Measurements from ENCODE around the gene CDH23. TPM values are rescaled to one million over a fixed set of nuclear protein-coding genes. Genes with fewer than 3 reads are reported as not detected.

The CDH23 gene
- total RNA-seq, 4 donors from 2014 or later = 2.9 to 16.1 (median 5.9) TPM

DNA sequence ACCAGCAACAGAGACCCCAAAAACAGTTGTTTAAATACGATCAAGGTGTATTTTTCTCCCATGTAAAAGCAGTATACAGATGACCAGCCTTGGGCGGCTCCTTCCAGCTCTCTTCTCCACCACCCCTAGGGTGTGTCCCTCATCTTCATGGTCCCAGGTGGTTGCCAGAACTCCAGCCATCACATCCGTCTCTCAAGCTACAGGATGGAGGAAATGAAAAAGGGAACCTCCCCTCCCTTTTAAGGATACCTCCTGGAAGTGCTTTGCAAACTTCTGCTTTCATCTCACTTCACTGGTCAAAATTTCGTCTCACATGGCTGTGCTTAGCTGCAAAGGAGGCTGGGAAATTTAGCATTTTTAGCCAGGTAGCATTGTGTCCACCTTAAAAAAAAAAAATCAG lies 263.6 kb downstream of the CDH23 start:
- no peaks in the 10 kb centered on the region for H3K27me3 ChIP-seq
- TF ChIP-seq EP300 (IDR thresholded peaks at IDR 0.05; ENCODE audit: low read depth) = no peak
- TF ChIP-seq POLR2AphosphoS5 (IDR thresholded peaks at IDR 0.05) = no peak
- H3K9me3 ChIP-seq = no peaks in the 10 kb centered on the region
- intact Hi-C loops (cut with DNase I; ENCODE audit: low total_unique reads) = no loop called here
- WGBS, 2 donors (ENCODE audit: low coverage in 1 of 2) = 50 to 84% methylated on average over 1 to 4 of the region's 4 CpGs
- DNase-seq = no peak
- H3K4me3 ChIP-seq = no peak overlapping the region
- in situ Hi-C loops (cut with MboI; ENCODE audit: low pct_ligation_motif_present in 1 of 4, low pct_unique_long_range_greater_than_20kb in 1 of 4, low sequenced_read_pairs in 3 of 4) = no loop called here
- no peaks in the 10 kb centered on the region for H3K36me3 ChIP-seq
- H3K27ac ChIP-seq = no peak overlapping the region
- peaks cover 0 to 8% (median 0%) of the 10 kb centered on the region in 4 donors for H3K4me1 ChIP-seq

GRCh38 chr10:71661060-71661622 lies 264.4 kb downstream of the CDH23 start:
- in situ Hi-C loops (cut with MboI; ENCODE audit: low pct_ligation_motif_present in 1 of 4, low pct_unique_long_range_greater_than_20kb in 1 of 4, low sequenced_read_pairs in 3 of 4) = no loop called here

DNA sequence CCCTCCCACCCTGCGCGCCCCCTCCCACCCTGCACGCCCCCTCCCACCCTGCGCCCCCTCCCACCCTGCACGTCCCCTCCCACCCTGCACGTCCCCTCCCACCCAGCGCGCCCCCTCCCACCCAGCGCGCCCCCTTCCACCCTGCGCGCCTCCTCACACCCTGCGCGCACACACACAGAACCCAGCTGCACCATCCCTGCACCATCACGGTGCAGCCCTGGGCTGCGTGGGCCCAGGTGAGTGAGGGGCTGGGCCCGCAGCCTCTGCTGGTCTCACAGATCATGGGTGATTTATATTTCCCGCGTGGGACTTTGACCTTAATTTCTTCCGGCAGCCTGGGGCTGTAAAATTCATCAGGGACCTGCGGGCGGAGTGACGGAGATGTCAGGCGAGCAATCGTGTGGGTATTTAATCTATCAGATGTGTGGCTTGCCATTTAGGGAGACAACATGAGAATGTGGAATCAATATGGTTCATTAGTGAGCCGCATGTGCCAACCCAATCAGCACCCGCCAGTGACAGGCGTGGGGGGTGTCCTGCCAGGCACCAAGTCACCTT lies 265.1 kb downstream of the CDH23 start:
- 77% methylated on average over 16 of the region's 28 CpGs; no CpG with 5 or more reads in 1 of the 2 donors for WGBS, 2 donors (ENCODE audit: low coverage in 1 of 2)
- intact Hi-C loops (cut with DNase I; ENCODE audit: low total_unique reads) = no loop called here
- TF ChIP-seq POLR2AphosphoS5 (IDR thresholded peaks at IDR 0.05) (no peak), POLR2A (IDR thresholded peaks at IDR 0.05) (no peak), EP300 (IDR thresholded peaks at IDR 0.05; ENCODE audit: low read depth) (no peak)
- TF ChIP-seq, protein P1, sequence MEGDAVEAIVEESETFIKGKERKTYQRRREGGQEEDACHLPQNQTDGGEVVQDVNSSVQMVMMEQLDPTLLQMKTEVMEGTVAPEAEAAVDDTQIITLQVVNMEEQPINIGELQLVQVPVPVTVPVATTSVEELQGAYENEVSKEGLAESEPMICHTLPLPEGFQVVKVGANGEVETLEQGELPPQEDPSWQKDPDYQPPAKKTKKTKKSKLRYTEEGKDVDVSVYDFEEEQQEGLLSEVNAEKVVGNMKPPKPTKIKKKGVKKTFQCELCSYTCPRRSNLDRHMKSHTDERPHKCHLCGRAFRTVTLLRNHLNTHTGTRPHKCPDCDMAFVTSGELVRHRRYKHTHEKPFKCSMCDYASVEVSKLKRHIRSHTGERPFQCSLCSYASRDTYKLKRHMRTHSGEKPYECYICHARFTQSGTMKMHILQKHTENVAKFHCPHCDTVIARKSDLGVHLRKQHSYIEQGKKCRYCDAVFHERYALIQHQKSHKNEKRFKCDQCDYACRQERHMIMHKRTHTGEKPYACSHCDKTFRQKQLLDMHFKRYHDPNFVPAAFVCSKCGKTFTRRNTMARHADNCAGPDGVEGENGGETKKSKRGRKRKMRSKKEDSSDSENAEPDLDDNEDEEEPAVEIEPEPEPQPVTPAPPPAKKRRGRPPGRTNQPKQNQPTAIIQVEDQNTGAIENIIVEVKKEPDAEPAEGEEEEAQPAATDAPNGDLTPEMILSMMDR (IDR thresholded peaks at IDR 0.05) = no peak

More at GRCh38 chr10:71661060-71661622, 264.4 kb downstream of the CDH23 start:
- no peaks in the 10 kb centered on the region for H3K36me3 ChIP-seq
- H3K27ac ChIP-seq = no peak overlapping the region
- intact Hi-C loops (cut with DNase I; ENCODE audit: low total_unique reads) = no loop called here
- H3K4me1 ChIP-seq = peaks cover 0 to 8% (median 0%) of the 10 kb centered on the region in 4 donors
- no peaks in the 10 kb centered on the region for H3K9me3 ChIP-seq
- DNase-seq = no peak
- 81 to 100% methylated on average over 1 to 11 of the region's 11 CpGs for WGBS, 2 donors (ENCODE audit: low coverage in 1 of 2)
- H3K27me3 ChIP-seq = no peaks in the 10 kb centered on the region
- TF ChIP-seq POLR2AphosphoS5 (IDR thresholded peaks at IDR 0.05) = no peak
- no peak for TF ChIP-seq EP300 (IDR thresholded peaks at IDR 0.05; ENCODE audit: low read depth)
- TF ChIP-seq POLR2A (IDR thresholded peaks at IDR 0.05) = no peak
- TF ChIP-seq, protein P1 (IDR thresholded peaks at IDR 0.05) = no peak
- no peak overlapping the region for H3K4me3 ChIP-seq

DNA sequence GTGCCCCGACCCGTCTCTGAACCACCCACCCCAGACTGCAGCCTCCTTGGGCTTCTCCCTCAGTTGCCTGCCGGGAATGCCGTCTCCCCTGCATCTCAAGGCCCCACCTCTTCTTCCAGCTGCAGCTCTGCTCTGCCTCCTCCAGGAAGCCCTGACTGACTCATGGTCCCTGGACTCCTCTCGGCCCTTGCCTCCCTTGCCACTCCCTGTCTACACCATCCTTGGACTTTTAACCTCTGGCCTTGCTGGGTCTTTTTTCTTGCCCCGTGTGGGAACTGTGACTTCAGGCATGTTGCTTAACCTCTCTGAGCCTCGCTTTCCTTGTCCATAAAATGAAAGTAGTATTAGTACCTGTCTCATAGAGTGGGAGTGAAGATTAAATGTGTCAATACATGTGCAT lies 266.6 kb downstream of the CDH23 start:
- H3K27ac ChIP-seq = no peak overlapping the region
- peak; percentile 49 for DNase-seq
- in situ Hi-C loops (cut with MboI; ENCODE audit: low pct_ligation_motif_present in 1 of 4, low pct_unique_long_range_greater_than_20kb in 1 of 4, low sequenced_read_pairs in 3 of 4) = no loop called here
- no peaks in the 10 kb centered on the region for H3K36me3 ChIP-seq
- WGBS, 2 donors (ENCODE audit: low coverage in 1 of 2) = 63 to 74% methylated on average over 2 to 7 of the region's 7 CpGs
- intact Hi-C loops (cut with DNase I; ENCODE audit: low total_unique reads) = no loop called here
- TF ChIP-seq POLR2AphosphoS5 (IDR thresholded peaks at IDR 0.05) (peak in 1 of 3 donors; percentile 29), EP300 (IDR thresholded peaks at IDR 0.05; ENCODE audit: low read depth) (no peak)
- TF ChIP-seq, protein P1 (IDR thresholded peaks at IDR 0.05) = no peak
- no peak overlapping the region for H3K4me3 ChIP-seq
- H3K9me3 ChIP-seq = no peaks in the 10 kb centered on the region
- H3K4me1 ChIP-seq = peaks cover 0 to 8% (median 0%) of the 10 kb centered on the region in 4 donors
- H3K27me3 ChIP-seq = no peaks in the 10 kb centered on the region

More for the DNA sequence above, 265.1 kb downstream of the CDH23 start:
- H3K4me1 ChIP-seq = peaks cover 0 to 8% (median 0%) of the 10 kb centered on the region in 4 donors
- H3K4me3 ChIP-seq = no peak overlapping the region
- in situ Hi-C loops (cut with MboI; ENCODE audit: low pct_ligation_motif_present in 1 of 4, low pct_unique_long_range_greater_than_20kb in 1 of 4, low sequenced_read_pairs in 3 of 4) = no loop called here
- no peak overlapping the region for H3K27ac ChIP-seq
- H3K27me3 ChIP-seq = no peaks in the 10 kb centered on the region
- DNase-seq = peak; percentile 34
- H3K9me3 ChIP-seq = no peaks in the 10 kb centered on the region
- no peaks in the 10 kb centered on the region for H3K36me3 ChIP-seq

All from transverse colon (tissue), 4 donors.